Measurements from ENCODE around the gene GLI1.
A peak's percentile ranks its signal among the peaks of the same experiment; 100 is the strongest.

GLI1 gene

DNA sequence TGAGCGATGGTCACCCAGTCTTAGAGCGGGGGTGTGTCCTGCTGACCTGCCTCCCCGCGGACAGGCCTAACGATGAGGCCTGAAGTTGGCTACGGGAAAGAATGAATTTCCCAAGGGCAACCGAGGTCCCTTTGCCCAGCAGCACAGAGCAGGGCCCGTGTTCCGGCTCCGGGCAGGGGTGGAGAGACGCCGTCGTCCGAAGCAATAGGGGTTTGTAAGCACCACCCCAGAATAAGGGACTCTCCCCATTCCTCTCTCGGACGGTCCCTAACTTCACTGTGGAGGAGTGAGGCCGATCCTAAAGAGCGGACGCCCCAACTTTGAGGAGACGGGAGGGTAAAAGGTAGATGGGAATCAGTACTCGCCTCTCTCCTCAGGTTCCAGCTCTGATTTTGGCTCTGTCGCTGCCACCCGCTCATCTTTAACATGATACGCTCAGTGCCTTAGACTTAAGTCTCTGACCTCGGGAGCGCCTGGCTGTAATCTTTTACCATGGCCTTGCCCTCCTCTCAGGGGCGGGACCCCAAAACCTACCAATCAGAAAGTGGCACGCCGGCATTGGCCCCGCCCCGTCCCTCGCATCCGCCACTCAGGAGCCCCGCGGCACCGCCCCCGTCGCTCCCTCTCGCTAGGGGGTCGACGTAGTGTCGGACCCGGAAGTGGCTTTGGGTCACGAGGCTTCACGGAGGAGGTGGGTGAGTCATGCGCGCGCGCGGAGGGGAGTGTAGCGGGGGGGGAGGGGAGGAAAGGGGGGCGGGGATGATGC is 60.7 kb downstream of the GLI1 start, which contains the start of gene DDIT3:
Gene DDIT3, minus strand, starts transcription at position 462 of the 766 bp plus-strand sequence. CDS start 3,108 bp downstream, outside the sequence.
- DNase-seq (ENCODE audit: low read depth): peak; percentile 100

DNA sequence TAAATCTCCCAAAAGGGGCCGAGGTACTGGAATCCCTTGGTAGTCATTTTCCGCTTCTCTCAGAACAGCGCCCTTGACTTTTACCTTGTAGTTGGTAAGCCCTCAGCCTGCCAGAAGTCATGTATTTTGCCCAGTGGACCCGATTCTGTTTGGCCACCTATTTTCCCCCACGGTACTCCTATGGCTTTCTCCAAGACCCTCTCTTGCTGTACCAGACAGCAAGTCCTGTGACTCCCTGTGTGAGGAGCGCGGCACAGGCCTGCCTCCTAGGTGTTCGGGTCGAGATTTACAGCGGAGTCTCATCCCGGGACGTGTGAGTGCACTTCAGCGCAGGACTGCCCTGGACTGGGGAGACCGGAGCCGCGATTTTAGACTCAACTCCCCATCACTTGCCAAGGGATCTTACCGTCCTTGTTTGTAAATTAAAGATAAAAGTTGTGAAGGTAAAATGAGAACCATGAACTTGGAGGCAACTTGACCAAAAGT is 62.0 kb downstream of the GLI1 start:
- no peak for DNase-seq (ENCODE audit: low read depth)

All from stimulated activated CD4-positive, alpha-beta T cell treated with anti-CD3 and anti-CD28 coated beads, Interleukin-2, amount 100 ng/mL, for 4 hours (primary cell).